PC-9 (cell line): Measurements from ENCODE around the gene ANXA6. TPM values are rescaled to one million over a fixed set of nuclear protein-coding genes. Genes with fewer than 3 reads are reported as not detected.
A peak's percentile ranks its signal among the peaks of the same experiment; 100 is the strongest.

ENCODE experiments used
- BruUV-seq: library from RNA; stranded (reverse); fragments of 400-500 nt; replicated peaks from 2 replicates; lab custom pipeline; 2021; lab: Mats Ljungman, UMichigan
- CTCF ChIA-PET: fragments of 300-600 bp; sonication (Branson Sonifier 250); formaldehyde crosslinking; loops from one replicate; lab custom pipeline; 2022; ENCODE audit warnings: antibody characterized with exemption; lab: Charles Lee
- POLR2A ChIA-PET: fragments of 300-600 bp; sonication (Branson Sonifier 250); formaldehyde crosslinking; loops from one replicate; lab custom pipeline; 2022; ENCODE audit warnings: antibody characterized with exemption; ENCODE audit not compliant: unreplicated experiment; lab: Charles Lee
- DNase-seq, 2 experiments: peaks; one replicate each; pipeline versions ENCODE4 v3.0.0 to v3.0.0-alpha.2; 2015 to 2022; ENCODE audit warnings: mixed read lengths in 1 of 2
- H2AFZ ChIP-seq: fragments of 200-600 bp; sonication (generic); 2 replicates; pipeline ENCODE4 v1.8.1; 2017; ENCODE audit warnings: antibody characterized with exemption
- H3F3A ChIP-seq: fragments of 200-600 bp; sonication (generic); 2 replicates; pipeline ENCODE4 v1.8.1; 2017; ENCODE audit warnings: antibody characterized with exemption, mild to moderate bottlenecking, low read depth; ENCODE audit not compliant: insufficient read depth
- H3K27ac ChIP-seq: fragments of 200-600 bp; sonication (generic); 2 replicates; pipeline ENCODE4 v1.6.1; 2016; ENCODE audit warnings: mixed run types
- H3K27me3 ChIP-seq: fragments of 200-600 bp; sonication (generic); 2 replicates; pipeline ENCODE4 v1.6.1; 2016; ENCODE audit warnings: low read depth, mixed run types; ENCODE audit not compliant: insufficient read depth
- H3K36me3 ChIP-seq: fragments of 200-600 bp; sonication (generic); 2 replicates; pipeline ENCODE4 v1.6.1; 2016; ENCODE audit warnings: low read depth, mixed run types
- H3K4me1 ChIP-seq: fragments of 200-600 bp; sonication (generic); replicated peaks from 2 replicates; pipeline ENCODE4 v1.6.1; 2016; ENCODE audit warnings: mixed run types; ENCODE audit not compliant: insufficient read depth
- H3K4me2 ChIP-seq: fragments of 200-600 bp; sonication (generic); 2 replicates; pipeline ENCODE4 v1.6.1; 2017; ENCODE audit warnings: mixed run types
- H3K4me3 ChIP-seq: fragments of 200-600 bp; sonication (generic); 2 replicates; pipeline ENCODE4 v1.6.1; 2016; ENCODE audit warnings: mixed run types
- H3K79me2 ChIP-seq: fragments of 200-600 bp; sonication (generic); 2 replicates; pipeline ENCODE4 v1.6.1; 2017; ENCODE audit warnings: low read depth, mixed run types
- H3K9me2 ChIP-seq: fragments of 200-600 bp; sonication (generic); 2 replicates; pipeline ENCODE4 v1.8.1; 2017; ENCODE audit warnings: mild to moderate bottlenecking; ENCODE audit not compliant: insufficient read depth
- H3K9me3 ChIP-seq: fragments of 200-600 bp; sonication (generic); 2 replicates; pipeline ENCODE4 v1.8.1; 2016; ENCODE audit warnings: low read depth; ENCODE audit not compliant: insufficient read depth
- H4K20me1 ChIP-seq: fragments of 200-600 bp; sonication (generic); 2 replicates; pipeline ENCODE4 v1.8.1; 2017; ENCODE audit not compliant: insufficient read depth
- EZH2 ChIP-seq: fragments of 200-600 bp; sonication (generic); IDR thresholded peaks from 2 replicates; pipeline ENCODE4 v1.8.0; 2017; ENCODE audit warnings: antibody characterized with exemption, low read depth
- intact Hi-C: fragments of 100-400 bp; cut with micrococcal nuclease; formaldehyde crosslinking; loops from one replicate; pipeline ENCODE4 v1.10.0; 2022; ENCODE audit not compliant: unreplicated experiment
- total RNA-seq: library from RNA; stranded (reverse); gene quantifications from 2 replicates; pipeline ENCODE4 v1.2.3, GENCODE V29; 2021
- TF ChIP-seq, protein P1 (sequence below): fragments of 200-600 bp; sonication (generic); conservative IDR thresholded peaks from 2 replicates; pipeline ENCODE4 v1.6.1; 2017; ENCODE audit warnings: mixed run types, antibody characterized with exemption, mild to moderate bottlenecking, moderate library complexity

The ANXA6 gene
- total RNA-seq, 1 experiment from 2014 or later, result 22.4 TPM

DNA sequence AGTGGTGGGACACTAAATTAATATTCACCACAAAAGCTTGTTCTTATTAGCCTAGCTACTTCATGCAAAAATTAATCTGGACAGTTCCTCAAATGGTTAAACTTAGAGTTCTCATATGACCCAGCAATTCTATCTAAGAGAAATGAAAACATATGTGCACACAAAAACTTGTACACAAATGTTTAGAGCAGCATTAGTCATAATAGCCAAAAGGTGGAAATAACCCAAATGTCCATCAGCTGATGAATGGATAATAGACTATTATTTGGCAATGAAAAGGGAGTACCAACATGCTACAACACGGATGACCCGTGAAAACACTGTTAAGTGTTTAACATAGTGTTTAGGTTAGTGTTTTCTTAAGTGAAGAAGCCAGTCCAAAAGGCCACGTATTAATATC lies 43.9 kb downstream of the ANXA6 start:
- DNase-seq, result no peak
- no TSS peak for BruUV-seq
- Histone ChIP-seq H3K9me3 (no peaks in the 10 kb centered on the region), H3K4me1 (no peaks in the 10 kb centered on the region; the same call in 1 of the 2 replicates), H3F3A (no peaks in the 10 kb centered on the region), H3K4me3 (no peak overlapping the region), H3K79me2 (no peaks in the 10 kb centered on the region), H4K20me1 (no peaks in the 10 kb centered on the region), H2AFZ (no peak overlapping the region), H3K4me2 (no peak overlapping the region), H3K36me3 (no peaks in the 10 kb centered on the region), H3K27me3 (no peaks in the 10 kb centered on the region), H3K9me2 (no peaks in the 10 kb centered on the region), H3K27ac (no peak overlapping the region)
- ChIA-PET CTCF (interaction anchor here (0.6 to 3.8 kb wide), 3 partner anchors 31 to 250 kb away, joined by 4 to 48 read pairs (median 17); no protein-coding TSS in a partner anchor), POLR2A (interaction anchor here (0.7 kb wide), 1 partner anchor 62 kb away, joined by 5 read pairs; no protein-coding TSS in a partner anchor)
- TF ChIP-seq EZH2, result no peak
- TF ChIP-seq, protein P1, sequence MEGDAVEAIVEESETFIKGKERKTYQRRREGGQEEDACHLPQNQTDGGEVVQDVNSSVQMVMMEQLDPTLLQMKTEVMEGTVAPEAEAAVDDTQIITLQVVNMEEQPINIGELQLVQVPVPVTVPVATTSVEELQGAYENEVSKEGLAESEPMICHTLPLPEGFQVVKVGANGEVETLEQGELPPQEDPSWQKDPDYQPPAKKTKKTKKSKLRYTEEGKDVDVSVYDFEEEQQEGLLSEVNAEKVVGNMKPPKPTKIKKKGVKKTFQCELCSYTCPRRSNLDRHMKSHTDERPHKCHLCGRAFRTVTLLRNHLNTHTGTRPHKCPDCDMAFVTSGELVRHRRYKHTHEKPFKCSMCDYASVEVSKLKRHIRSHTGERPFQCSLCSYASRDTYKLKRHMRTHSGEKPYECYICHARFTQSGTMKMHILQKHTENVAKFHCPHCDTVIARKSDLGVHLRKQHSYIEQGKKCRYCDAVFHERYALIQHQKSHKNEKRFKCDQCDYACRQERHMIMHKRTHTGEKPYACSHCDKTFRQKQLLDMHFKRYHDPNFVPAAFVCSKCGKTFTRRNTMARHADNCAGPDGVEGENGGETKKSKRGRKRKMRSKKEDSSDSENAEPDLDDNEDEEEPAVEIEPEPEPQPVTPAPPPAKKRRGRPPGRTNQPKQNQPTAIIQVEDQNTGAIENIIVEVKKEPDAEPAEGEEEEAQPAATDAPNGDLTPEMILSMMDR, result no peak
- intact Hi-C loops, result no loop called here

DNA sequence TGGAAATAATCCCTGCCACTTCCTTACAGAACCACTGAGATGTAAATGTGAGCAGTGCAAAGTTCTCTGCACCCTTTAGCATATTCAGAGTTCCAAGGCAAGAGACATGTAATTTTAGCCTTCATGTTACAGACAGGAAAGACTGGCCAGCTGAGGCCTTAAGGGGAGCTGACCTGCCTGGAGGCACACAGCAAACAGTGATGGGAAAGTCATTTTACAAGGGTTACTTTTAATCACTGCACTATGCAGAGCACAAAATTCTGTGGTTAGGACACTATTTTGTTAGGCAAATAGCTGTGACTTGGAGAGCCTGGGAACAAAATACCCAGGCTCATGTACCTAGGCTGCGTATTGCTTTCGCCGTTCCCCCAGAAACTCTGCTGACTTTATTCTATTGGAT lies 46.6 kb downstream of the ANXA6 start:
- POLR2A ChIA-PET, result no interaction called here
- H3K36me3 ChIP-seq, result no peaks in the 10 kb centered on the region
- CTCF ChIA-PET, result interaction anchor here (0.5 to 0.7 kb wide), 4 partner anchors 58 to 544 kb away, joined by 3 read pairs; no protein-coding TSS in a partner anchor
- no peak overlapping the region for H3K27ac ChIP-seq
- no TSS peak for BruUV-seq
- H3K4me3 ChIP-seq, result no peak overlapping the region
- H3F3A ChIP-seq, result no peaks in the 10 kb centered on the region
- TF ChIP-seq, protein P1, result no peak
- no peak for TF ChIP-seq EZH2
- 0 out of 2 replicates have a peak overlapping the region, but pooled peaks have one; percentile 6 for H3K4me2 ChIP-seq
- no peak overlapping the region for H2AFZ ChIP-seq
- no peaks in the 10 kb centered on the region for H3K9me3 ChIP-seq
- DNase-seq, result peak in 1 of 2 experiments; percentile 52
- intact Hi-C loops, result no loop called here
- no peaks in the 10 kb centered on the region for H4K20me1 ChIP-seq
- H3K4me1 ChIP-seq, result no peaks in the 10 kb centered on the region; the same call in 1 of the 2 replicates
- no peaks in the 10 kb centered on the region for H3K27me3 ChIP-seq
- no peaks in the 10 kb centered on the region for H3K9me2 ChIP-seq
- no peaks in the 10 kb centered on the region for H3K79me2 ChIP-seq

DNA sequence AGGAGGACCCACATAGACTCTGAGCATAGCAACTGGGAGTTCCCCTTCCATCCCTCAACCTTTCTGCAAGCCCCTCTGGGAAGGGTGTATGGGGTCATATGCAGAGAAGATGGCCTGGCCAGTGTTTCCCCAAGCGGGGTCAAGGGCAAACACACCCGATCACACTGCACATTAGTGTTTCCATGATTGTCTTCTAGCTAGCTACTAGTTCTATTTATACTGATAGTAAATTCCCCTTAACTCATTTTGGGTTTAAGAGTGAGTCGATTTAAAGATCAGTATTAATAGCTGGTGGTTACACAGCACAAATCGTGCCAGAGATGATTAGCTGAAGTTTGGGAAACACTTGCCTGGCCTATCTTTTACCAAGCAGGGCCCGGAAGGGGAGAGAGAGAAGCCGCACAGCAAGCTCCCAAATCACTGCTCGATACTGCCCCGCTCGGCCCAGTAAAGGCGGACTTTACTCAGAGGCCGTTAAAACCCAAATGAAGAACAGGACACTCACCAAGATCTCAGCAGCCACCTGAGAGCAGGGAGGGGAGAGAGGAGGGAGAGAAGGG lies 47.4 kb downstream of the ANXA6 start:
- no peaks in the 10 kb centered on the region for H3K79me2 ChIP-seq
- no peaks in the 10 kb centered on the region for H3K36me3 ChIP-seq
- no TSS peak for BruUV-seq

More for the DNA sequence above, 47.4 kb downstream of the ANXA6 start:
- DNase-seq, result no peak
- no peak overlapping the region for H3K4me3 ChIP-seq
- no peaks in the 10 kb centered on the region for H3K9me2 ChIP-seq
- intact Hi-C loops, result no loop called here
- H3K27me3 ChIP-seq, result no peaks in the 10 kb centered on the region
- ChIA-PET CTCF (interaction anchor here (0.7 kb wide), 1 partner anchor 108 kb away, joined by 3 read pairs; no protein-coding TSS in a partner anchor), POLR2A (no interaction called here)
- H4K20me1 ChIP-seq, result no peaks in the 10 kb centered on the region
- H3K27ac ChIP-seq, result no peak overlapping the region
- no peak overlapping the region for H2AFZ ChIP-seq
- H3K4me1 ChIP-seq, result no peaks in the 10 kb centered on the region; the same call in 1 of the 2 replicates
- no peak overlapping the region for H3K4me2 ChIP-seq
- no peaks in the 10 kb centered on the region for H3F3A ChIP-seq
- TF ChIP-seq, protein P1, result no peak
- no peak for TF ChIP-seq EZH2
- no peaks in the 10 kb centered on the region for H3K9me3 ChIP-seq
